ENCODE data around the gene PRR15L. TPM values are rescaled to one million over a fixed set of nuclear protein-coding genes. Genes with fewer than 3 reads are reported as not detected.

Gene PRR15L
- polyA plus RNA-seq, 1 donor (not counting 4 experiments of a cell fraction or from before 2014, with no cell fraction given) = 0.16 TPM

DNA sequence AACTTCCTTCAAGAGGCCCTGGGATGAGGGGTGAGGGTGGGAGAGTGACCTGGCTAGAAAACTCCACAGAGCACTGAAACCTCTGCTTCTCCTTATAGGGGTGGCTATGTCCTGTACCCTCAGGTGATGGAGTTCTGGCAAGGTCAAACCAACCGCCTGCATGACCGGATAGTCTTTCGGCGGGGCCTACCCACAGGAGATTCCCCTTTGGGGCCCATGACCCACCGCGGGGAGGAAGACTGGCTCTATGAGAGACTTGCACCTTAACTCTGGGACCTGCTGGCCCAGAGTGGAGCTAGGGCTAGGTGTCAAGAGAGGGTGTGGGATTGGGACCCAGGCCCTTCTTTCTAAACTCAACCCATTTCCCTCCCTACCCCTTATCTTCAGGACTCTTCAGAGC lies 11.2 kb downstream of the PRR15L start:
- dilution Hi-C loops (cut with MboI; ENCODE audit: extremely low pct_ligation_motif_present, low sequenced_read_pairs) = no loop called here
- no peak for FAIRE-seq
- TF ChIP-seq EZH2 (IDR thresholded peaks at IDR 0.05; ENCODE audit: low read length) (no peak), CTCF (optimal IDR thresholded peaks at IDR 0.05 in 1 of 3, IDR thresholded peaks at IDR 0.05 in 1 of 3, conservative IDR thresholded peaks at IDR 0.05 in 1 of 3; ENCODE audit: extremely low read depth in 1 of 3, insufficient read depth in 2 of 3, low read length in 3 of 3) (no peak)

GRCh38 chr17:47945529-47946508 lies 11.9 kb downstream of the PRR15L start:
- dilution Hi-C loops (cut with MboI; ENCODE audit: extremely low pct_ligation_motif_present, low sequenced_read_pairs) = no loop called here

More for the DNA sequence above, 11.2 kb downstream of the PRR15L start:
- no peak for DNase-seq (ENCODE audit: low read depth, low spot score)
- no peak overlapping the region for H3K4me2 ChIP-seq (ENCODE audit: control insufficient read depth, extremely low read depth, insufficient read depth, low read depth, low read length)
- no peak overlapping the region for H2AFZ ChIP-seq (ENCODE audit: control insufficient read depth, low read length)
- no peaks in the 10 kb centered on the region for H3K9me1 ChIP-seq (ENCODE audit: control insufficient read depth, extremely low read depth, insufficient read depth, low read length)
- H3K9ac ChIP-seq (ENCODE audit: control insufficient read depth, extremely low read depth, insufficient read depth, low read length) = no peak overlapping the region
- no peaks in the 10 kb centered on the region for H3K27me3 ChIP-seq (ENCODE audit: control insufficient read depth, extremely low read depth, insufficient read depth, low read length)
- H3K4me1 ChIP-seq (ENCODE audit: control insufficient read depth, extremely low read depth, insufficient read depth, low read length) = peaks cover 30% of the 10 kb centered on the region
- H3K9me3 ChIP-seq (ENCODE audit: control insufficient read depth, low read depth, low read length) = no peaks in the 10 kb centered on the region
- peaks cover 19% of the 10 kb centered on the region for H3K79me2 ChIP-seq (ENCODE audit: control insufficient read depth, insufficient read depth, low read length)
- H3K4me3 ChIP-seq (ENCODE audit: control insufficient read depth in 2 of 3, extremely low read depth in 1 of 3, insufficient read depth in 2 of 3, low read depth in 1 of 3, low read length in 3 of 3) = no peak overlapping the region
- peaks cover 26 to 57% of the 10 kb centered on the region in 2 experiments for H3K36me3 ChIP-seq (ENCODE audit: control insufficient read depth in 2 of 2, extremely low read depth in 1 of 2, insufficient read depth in 2 of 2, low read length in 2 of 2)
- H4K20me1 ChIP-seq (ENCODE audit: control insufficient read depth, extremely low read depth, insufficient read depth, low read length) = no peaks in the 10 kb centered on the region
- H3K27ac ChIP-seq (ENCODE audit: control insufficient read depth, insufficient read depth, low read length) = no peak overlapping the region

More at GRCh38 chr17:47945529-47946508, 11.9 kb downstream of the PRR15L start:
- Histone ChIP-seq H3K27me3 (ENCODE audit: control insufficient read depth, extremely low read depth, insufficient read depth, low read length) (no peaks in the 10 kb centered on the region), H3K4me1 (ENCODE audit: control insufficient read depth, extremely low read depth, insufficient read depth, low read length) (peaks cover 33% of the 10 kb centered on the region), H3K79me2 (ENCODE audit: control insufficient read depth, insufficient read depth, low read length) (peaks cover 19% of the 10 kb centered on the region), H3K4me2 (ENCODE audit: control insufficient read depth, extremely low read depth, insufficient read depth, low read depth, low read length) (no peak overlapping the region), H3K9me1 (ENCODE audit: control insufficient read depth, extremely low read depth, insufficient read depth, low read length) (no peaks in the 10 kb centered on the region), H3K4me3 (ENCODE audit: control insufficient read depth in 2 of 3, extremely low read depth in 1 of 3, insufficient read depth in 2 of 3, low read depth in 1 of 3, low read length in 3 of 3) (no peak overlapping the region), H3K9ac (ENCODE audit: control insufficient read depth, extremely low read depth, insufficient read depth, low read length) (no peak overlapping the region), H3K36me3 (ENCODE audit: control insufficient read depth in 2 of 2, extremely low read depth in 1 of 2, insufficient read depth in 2 of 2, low read length in 2 of 2) (peaks cover 26 to 57% of the 10 kb centered on the region in 2 experiments), H2AFZ (ENCODE audit: control insufficient read depth, low read length) (no peak overlapping the region), H4K20me1 (ENCODE audit: control insufficient read depth, extremely low read depth, insufficient read depth, low read length) (no peaks in the 10 kb centered on the region), H3K27ac (ENCODE audit: control insufficient read depth, insufficient read depth, low read length) (no peak overlapping the region), H3K9me3 (ENCODE audit: control insufficient read depth, low read depth, low read length) (no peaks in the 10 kb centered on the region)
- DNase-seq (ENCODE audit: low read depth, low spot score) (no peak), FAIRE-seq (no peak)
- no peak for TF ChIP-seq EZH2 (IDR thresholded peaks at IDR 0.05; ENCODE audit: low read length)
